Measurements from ENCODE around the gene CLCF1. TPM values are rescaled to one million over a fixed set of nuclear protein-coding genes. Genes with fewer than 3 reads are reported as not detected.

Gene CLCF1
- total and polyA plus RNA-seq, 7 donors = 0.92 to 49.8 (median 4.3) TPM

- 64 to 79% methylated on average over 3 of the region's 3 CpGs for WGBS, 2 donors
- DNase-seq = no peak
- Histone ChIP-seq H3K4me3 (no peak overlapping the region), H3K27me3 (no peaks in the 10 kb centered on the region), H3K4me1 (peaks cover 0 to 86% (median 76%) of the 10 kb centered on the region in 4 donors), H3K27ac (peak overlapping the region; percentile 71 to 100 (median 88)), H3K36me3 (peaks cover 0 to 15% (median 0%) of the 10 kb centered on the region in 4 donors), H3K9me3 (no peaks in the 10 kb centered on the region)
- intact Hi-C loops (cut with DNase I) = no loop called here
- TF ChIP-seq, protein P1, sequence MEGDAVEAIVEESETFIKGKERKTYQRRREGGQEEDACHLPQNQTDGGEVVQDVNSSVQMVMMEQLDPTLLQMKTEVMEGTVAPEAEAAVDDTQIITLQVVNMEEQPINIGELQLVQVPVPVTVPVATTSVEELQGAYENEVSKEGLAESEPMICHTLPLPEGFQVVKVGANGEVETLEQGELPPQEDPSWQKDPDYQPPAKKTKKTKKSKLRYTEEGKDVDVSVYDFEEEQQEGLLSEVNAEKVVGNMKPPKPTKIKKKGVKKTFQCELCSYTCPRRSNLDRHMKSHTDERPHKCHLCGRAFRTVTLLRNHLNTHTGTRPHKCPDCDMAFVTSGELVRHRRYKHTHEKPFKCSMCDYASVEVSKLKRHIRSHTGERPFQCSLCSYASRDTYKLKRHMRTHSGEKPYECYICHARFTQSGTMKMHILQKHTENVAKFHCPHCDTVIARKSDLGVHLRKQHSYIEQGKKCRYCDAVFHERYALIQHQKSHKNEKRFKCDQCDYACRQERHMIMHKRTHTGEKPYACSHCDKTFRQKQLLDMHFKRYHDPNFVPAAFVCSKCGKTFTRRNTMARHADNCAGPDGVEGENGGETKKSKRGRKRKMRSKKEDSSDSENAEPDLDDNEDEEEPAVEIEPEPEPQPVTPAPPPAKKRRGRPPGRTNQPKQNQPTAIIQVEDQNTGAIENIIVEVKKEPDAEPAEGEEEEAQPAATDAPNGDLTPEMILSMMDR (IDR thresholded peaks at IDR 0.05) = no peak
- TF ChIP-seq EP300 (IDR thresholded peaks at IDR 0.05) = no peak
- TF ChIP-seq POLR2AphosphoS5 (IDR thresholded peaks at IDR 0.05) = no peak
- TF ChIP-seq POLR2A (IDR thresholded peaks at IDR 0.05) = no peak
These were observed 4.8 kb downstream of the CLCF1 start for GRCh38 chr11:67368621-67369020.

GRCh38 chr11:67367761-67368227 lies 5.6 kb downstream of the CLCF1 start:
- TF ChIP-seq EP300 (IDR thresholded peaks at IDR 0.05) = no peak
- no peak for TF ChIP-seq POLR2A (IDR thresholded peaks at IDR 0.05)
- TF ChIP-seq, protein P1 (IDR thresholded peaks at IDR 0.05) = no peak
- TF ChIP-seq POLR2AphosphoS5 (IDR thresholded peaks at IDR 0.05) = no peak
- no peaks in the 10 kb centered on the region for H3K27me3 ChIP-seq
- H3K27ac ChIP-seq = peak overlapping the region; percentile 71 to 100 (median 86)
- 59 to 72% methylated on average over 7 of the region's 7 CpGs for WGBS, 2 donors
- no peak for DNase-seq
- peaks cover 0 to 80% (median 73%) of the 10 kb centered on the region in 4 donors for H3K4me1 ChIP-seq
- peaks cover 0 to 15% (median 0%) of the 10 kb centered on the region in 4 donors for H3K36me3 ChIP-seq
- intact Hi-C loops (cut with DNase I) = no loop called here
- H3K4me3 ChIP-seq = no peak overlapping the region
- H3K9me3 ChIP-seq = no peaks in the 10 kb centered on the region

- TF ChIP-seq POLR2A (IDR thresholded peaks at IDR 0.05) (no peak), POLR2AphosphoS5 (IDR thresholded peaks at IDR 0.05) (peak in 3 of 4 donors; percentile 24 to 63 (median 54)), EP300 (IDR thresholded peaks at IDR 0.05) (peak in 1 of 4 donors; percentile 11)
- intact Hi-C loops (cut with DNase I) = no loop called here
- peaks cover 0 to 15% (median 0%) of the 10 kb centered on the region in 4 donors for H3K36me3 ChIP-seq
- H3K27me3 ChIP-seq = no peaks in the 10 kb centered on the region
- H3K27ac ChIP-seq = peak overlapping the region; percentile 71 to 100 (median 86)
- H3K4me1 ChIP-seq = peaks cover 0 to 74% (median 71%) of the 10 kb centered on the region in 4 donors
- H3K4me3 ChIP-seq = peak overlapping the region in 1 of 4 donors; percentile 16
- no peaks in the 10 kb centered on the region for H3K9me3 ChIP-seq
- no peak for DNase-seq
- WGBS, 2 donors = 47 to 49% methylated on average over 25 of the region's 25 CpGs
These were observed 6.2 kb downstream of the CLCF1 start for GRCh38 chr11:67366961-67367760.

GRCh38 chr11:67366546-67366945 lies 6.9 kb downstream of the CLCF1 start:
- TF ChIP-seq EP300 (IDR thresholded peaks at IDR 0.05) (no peak), POLR2A (IDR thresholded peaks at IDR 0.05) (no peak), POLR2AphosphoS5 (IDR thresholded peaks at IDR 0.05) (peak in 2 of 4 donors; percentile 4 to 38)
- TF ChIP-seq, protein P1 (IDR thresholded peaks at IDR 0.05) = no peak
- DNase-seq = peak; percentile 89
- Histone ChIP-seq H3K9me3 (no peaks in the 10 kb centered on the region), H3K4me1 (peaks cover 0 to 68% (median 64%) of the 10 kb centered on the region in 4 donors), H3K4me3 (peak overlapping the region in 1 of 4 donors; percentile 16), H3K27me3 (no peaks in the 10 kb centered on the region), H3K27ac (peak overlapping the region; percentile 71 to 100 (median 86)), H3K36me3 (peaks cover 0 to 15% (median 0%) of the 10 kb centered on the region in 4 donors)
- 34 to 50% methylated on average over 8 of the region's 8 CpGs for WGBS, 2 donors
- intact Hi-C loops (cut with DNase I) = no loop called here
